GM21717 (cell line): ENCODE measurements around the gene SNRPD3.
"Not testable (repeated sequence)": the region's sequence is repeated elsewhere in the genome, so short reads cannot be mapped to it uniquely, and the experiment has no call there.

Experiments used
- ATAC-seq: cut with Tn5 transposase; IDR thresholded peaks from one replicate; pipeline ENCODE4 v1.9.1; 2021; ENCODE audit warnings: mild to moderate bottlenecking, moderate library complexity; ENCODE audit not compliant: unreplicated experiment

SNRPD3 gene

DNA sequence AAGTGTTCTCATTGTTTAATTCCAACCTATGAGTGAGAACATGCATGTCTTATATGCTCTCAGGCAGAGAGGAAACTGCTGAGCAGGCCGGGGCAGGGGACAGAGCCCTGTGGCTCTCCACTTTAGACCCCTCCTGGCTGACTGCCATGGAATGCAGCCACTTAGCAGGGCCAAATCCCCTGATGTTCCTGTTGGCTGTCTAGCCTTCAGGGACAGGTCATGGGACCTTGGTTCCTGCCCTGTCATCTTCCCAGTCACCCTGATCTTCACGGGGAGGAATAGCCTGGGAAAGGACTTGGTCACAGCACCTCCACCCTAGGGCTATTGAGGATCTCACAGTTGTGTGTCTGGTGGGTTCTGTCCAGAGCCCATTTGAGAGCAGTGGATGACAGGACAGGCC, 50.5 kb downstream of the SNRPD3 start:
- not testable (repeated sequence) for ATAC-seq

DNA sequence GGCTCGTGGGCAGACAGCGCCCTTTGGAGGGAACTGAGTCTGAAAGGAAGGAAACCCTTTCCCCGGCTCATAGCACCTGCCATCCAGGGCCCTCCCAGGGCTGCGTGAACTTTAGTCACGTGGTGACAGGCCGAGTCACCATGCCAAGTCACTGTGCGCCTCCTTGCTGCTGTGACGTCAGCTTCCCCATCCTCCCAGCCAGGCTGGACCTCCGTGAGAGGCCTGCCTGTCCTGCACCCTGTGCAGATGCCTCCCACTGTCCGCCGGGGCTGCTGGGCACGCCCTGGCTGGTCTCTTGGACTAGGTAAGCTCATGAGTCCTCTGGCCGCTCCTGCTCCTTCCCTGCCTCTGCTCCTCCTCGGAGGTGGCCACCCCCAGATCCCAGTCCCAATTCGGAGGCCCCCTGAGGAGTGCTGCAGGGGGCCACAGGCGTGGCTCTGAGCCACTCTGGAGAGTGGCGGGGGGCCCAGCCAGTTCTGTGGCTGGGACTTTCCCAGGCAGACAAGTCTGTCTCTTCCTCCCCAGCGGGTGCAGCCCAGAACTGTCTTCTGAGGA, 51.7 kb downstream of the SNRPD3 start:
- not testable (repeated sequence) for ATAC-seq

DNA sequence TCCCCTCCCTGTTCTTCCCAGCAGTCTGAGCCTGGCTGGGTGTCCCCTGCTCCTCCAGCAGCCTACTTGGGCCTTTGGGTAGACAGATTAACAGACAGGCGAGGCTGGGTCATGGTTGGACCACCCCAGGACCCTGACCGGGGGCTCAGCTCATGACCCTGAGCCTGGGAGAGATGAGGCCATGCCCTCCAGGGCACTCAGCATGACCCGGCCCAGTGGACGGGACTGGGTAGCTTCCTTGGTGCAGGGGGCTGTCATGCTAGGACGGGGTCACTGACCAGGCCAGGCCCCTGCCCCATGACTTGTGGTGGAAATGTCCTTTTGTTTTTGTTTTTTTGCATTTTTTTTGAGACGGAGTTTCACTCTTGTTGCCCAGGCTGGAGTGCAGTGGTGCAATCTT, 52.5 kb downstream of the SNRPD3 start:
- not testable (repeated sequence) for ATAC-seq

DNA sequence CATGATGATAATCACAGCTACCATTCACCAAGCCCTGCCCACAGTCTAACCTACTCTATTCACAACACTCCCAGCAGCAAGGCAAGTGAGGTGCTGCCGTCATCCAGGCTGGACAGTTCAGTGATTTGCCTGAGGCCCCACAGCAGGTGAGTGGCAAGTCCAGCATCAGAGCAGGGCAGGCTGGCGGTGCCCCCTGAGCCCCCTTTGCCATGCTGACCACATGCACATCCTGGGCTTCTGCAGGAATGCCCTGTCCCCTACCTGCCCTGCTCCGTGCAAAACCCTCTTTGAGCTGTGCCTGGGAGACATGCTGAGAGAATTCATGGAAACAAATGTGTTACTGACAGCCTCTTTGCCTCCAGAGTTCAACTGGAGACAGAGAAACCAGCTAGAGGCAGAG, 54.1 kb downstream of the SNRPD3 start:
- not testable (repeated sequence) for ATAC-seq

DNA sequence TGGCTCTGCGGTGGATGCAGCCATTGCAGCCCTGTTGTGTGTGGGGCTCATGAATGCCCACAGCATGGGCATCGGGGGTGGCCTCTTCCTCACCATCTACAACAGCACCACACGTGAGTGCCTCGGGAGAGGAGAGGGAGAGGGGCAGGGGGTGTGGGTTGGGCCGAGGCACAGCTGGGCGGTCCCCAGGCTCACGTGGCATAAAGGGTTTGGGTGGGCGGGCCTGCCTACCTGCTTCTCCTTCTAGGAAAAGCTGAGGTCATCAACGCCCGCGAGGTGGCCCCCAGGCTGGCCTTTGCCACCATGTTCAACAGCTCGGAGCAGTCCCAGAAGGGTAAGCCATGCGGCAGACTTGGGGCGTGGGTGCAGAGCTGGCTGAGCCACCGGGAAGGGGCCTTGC, 59.0 kb downstream of the SNRPD3 start:
- ATAC-seq = not testable (repeated sequence)

DNA sequence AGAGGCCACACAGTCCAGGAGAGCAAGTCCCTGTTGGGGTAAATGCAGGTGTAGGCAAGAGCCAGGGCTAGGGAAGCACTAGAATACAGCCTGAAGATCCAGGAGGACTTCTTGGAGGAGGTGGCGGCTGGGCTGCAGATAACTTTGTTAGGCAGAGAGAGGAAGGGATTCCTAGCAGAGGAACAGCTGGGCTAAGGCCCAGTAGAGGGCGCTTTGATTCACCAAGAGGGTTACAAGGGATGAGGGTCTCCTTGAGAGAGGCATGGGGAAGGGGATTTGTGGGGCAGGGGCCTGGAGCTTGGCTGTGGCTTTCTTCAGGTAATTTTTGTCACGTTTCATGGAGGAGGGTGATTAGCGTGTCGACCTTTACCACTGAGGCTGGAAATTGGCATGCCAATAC, 65.4 kb downstream of the SNRPD3 start:
- not testable (repeated sequence) for ATAC-seq

DNA sequence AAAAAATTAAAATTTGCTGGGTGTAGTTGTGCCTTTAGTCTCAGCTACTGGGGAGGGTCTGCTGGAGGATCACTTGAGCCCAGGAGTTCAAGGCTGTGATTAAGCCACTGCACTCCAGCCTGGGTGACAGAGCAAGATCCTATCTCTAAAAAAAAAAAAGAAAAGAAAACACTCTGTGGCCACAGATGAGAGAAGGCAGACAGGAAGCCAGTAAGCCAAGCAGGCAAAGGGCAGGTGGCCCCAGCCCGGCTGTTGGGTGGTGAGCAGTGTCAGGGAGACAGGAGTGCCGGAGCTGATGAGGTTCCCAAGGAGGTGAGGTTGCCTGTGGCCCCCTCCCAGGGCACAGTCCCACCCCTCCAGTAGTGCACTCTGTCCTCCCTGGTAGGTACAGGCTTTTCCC, 66.8 kb downstream of the SNRPD3 start:
- not testable (repeated sequence) for ATAC-seq
